HepG2 (cell line): ENCODE measurements around the gene TANGO2. TPM values are rescaled to one million over a fixed set of nuclear protein-coding genes. Genes with fewer than 3 reads are reported as not detected.
A peak's percentile ranks its signal among the peaks of the same experiment; 100 is the strongest.

Experiments
- MTA1 ChIP-seq: sonication (generic); formaldehyde crosslinking; IDR thresholded peaks from 2 replicates; pipeline ENCODE4 v1.4.0; 2020; ENCODE audit warnings: missing genetic modification reagents, mild to moderate bottlenecking, borderline replicate concordance
- ZNF883 ChIP-seq: sonication (generic); formaldehyde crosslinking; IDR thresholded peaks from 2 replicates; pipeline ENCODE4 v1.5.1; 2020; ENCODE audit warnings: mild to moderate bottlenecking, missing genetic modification reagents; ENCODE audit errors: not compliant biosample characterization
- polyA plus RNA-seq, 8 experiments: library from polyadenylated mRNA; depleted of rRNA in 3 of 8; stranded (reverse) in 7 of 8; unstranded in 1 of 8; fragments of >200 nt; fragmentation: Illumina TruSeq in 4 of 8; extraction: Trizol in 4 of 8; gene quantifications; 2 replicates each; pipeline versions ENCODE4 v1.2.1 to v1.2.3, GENCODE V29; 2011 to 2016; ENCODE audit warnings: low read depth in 4 of 8, missing spikeins in 1 of 8, mixed read lengths in 1 of 8; ENCODE audit not compliant: insufficient read depth in 1 of 8
- total RNA-seq, 5 experiments: library from RNA; depleted of rRNA; stranded (reverse); fragments of >200 nt; fragmentation: Illumina TruSeq; extraction: Trizol; gene quantifications; 2 replicates each; pipeline ENCODE4 v1.2.3, GENCODE V29; 2016; ENCODE audit warnings: low read depth in 1 of 5
- TF ChIP-seq, protein P1 (sequence below), 2 experiments: sonication (generic) in 1 of 2; formaldehyde crosslinking in 1 of 2; IDR thresholded peaks; 2 replicates each; pipeline versions ENCODE4 v1.6.1 to v1.9.0; 2014 to 2022; ENCODE audit warnings: antibody characterized with exemption in 1 of 2, borderline replicate concordance in 1 of 2, inconsistent platforms in 1 of 2, low read depth in 1 of 2, missing genetic modification reagents in 1 of 2
- TF ChIP-seq, protein P2 (sequence below): sonication (generic); formaldehyde crosslinking; conservative IDR thresholded peaks from 2 replicates; pipeline ENCODE4 v1.8.0; 2022; ENCODE audit warnings: missing genetic modification reagents

TANGO2 gene
- total and polyA plus RNA-seq, 2 of the 13 experiments (the other 11 are each of a cell fraction or from before 2014, with no cell fraction given), result 12.9 to 14.8 TPM

DNA sequence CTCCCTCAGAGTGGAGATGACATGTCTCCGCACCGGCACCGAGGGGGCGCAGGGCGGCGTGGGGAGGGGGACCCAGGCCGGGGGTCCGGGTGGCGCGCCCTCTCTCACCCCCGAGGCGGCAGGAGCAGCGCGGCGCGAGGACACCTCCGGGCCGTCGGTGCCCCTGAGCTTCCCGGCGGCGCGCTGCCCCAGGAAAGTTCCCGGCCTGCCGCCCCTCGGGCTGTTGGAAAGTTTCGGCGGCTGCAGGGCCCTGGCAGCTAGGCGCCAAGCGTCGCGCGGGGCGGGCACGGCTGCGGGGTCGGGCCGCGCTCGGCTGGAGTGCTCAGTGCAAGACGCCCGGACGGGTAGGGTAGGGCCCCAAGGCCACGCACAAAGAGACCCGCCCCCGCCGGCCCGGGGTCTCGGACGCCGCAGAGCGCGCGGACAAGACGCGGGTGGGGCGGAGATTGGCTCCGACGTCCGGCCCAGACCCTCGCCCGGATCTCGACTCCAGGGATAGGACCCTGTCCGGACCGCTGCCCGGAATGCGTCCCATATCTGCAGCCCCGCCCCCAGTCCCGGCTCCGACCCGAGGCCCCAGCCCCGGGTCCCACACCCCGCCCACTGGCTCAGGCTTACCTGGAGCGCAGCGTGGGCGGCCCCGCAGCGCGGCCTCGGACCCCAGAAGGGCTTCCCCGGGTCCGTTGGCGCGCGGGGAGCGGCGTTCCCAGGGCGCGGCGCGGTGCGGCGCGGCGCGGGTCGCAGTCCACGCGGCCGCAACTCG lies 4.8 kb upstream of the TANGO2 start (continued):
- TF ChIP-seq, protein P1, sequence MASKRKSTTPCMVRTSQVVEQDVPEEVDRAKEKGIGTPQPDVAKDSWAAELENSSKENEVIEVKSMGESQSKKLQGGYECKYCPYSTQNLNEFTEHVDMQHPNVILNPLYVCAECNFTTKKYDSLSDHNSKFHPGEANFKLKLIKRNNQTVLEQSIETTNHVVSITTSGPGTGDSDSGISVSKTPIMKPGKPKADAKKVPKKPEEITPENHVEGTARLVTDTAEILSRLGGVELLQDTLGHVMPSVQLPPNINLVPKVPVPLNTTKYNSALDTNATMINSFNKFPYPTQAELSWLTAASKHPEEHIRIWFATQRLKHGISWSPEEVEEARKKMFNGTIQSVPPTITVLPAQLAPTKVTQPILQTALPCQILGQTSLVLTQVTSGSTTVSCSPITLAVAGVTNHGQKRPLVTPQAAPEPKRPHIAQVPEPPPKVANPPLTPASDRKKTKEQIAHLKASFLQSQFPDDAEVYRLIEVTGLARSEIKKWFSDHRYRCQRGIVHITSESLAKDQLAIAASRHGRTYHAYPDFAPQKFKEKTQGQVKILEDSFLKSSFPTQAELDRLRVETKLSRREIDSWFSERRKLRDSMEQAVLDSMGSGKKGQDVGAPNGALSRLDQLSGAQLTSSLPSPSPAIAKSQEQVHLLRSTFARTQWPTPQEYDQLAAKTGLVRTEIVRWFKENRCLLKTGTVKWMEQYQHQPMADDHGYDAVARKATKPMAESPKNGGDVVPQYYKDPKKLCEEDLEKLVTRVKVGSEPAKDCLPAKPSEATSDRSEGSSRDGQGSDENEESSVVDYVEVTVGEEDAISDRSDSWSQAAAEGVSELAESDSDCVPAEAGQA (IDR thresholded peaks at IDR 0.05; ENCODE audit: low read depth), result no peak
- TF ChIP-seq, protein P1 (CRISPR knock-in tag; IDR thresholded peaks at IDR 0.05; ENCODE audit: borderline replicate concordance), result 0 out of 2 replicates have a peak, but pooled peaks have one; percentile 44
- TF ChIP-seq, protein P2, sequence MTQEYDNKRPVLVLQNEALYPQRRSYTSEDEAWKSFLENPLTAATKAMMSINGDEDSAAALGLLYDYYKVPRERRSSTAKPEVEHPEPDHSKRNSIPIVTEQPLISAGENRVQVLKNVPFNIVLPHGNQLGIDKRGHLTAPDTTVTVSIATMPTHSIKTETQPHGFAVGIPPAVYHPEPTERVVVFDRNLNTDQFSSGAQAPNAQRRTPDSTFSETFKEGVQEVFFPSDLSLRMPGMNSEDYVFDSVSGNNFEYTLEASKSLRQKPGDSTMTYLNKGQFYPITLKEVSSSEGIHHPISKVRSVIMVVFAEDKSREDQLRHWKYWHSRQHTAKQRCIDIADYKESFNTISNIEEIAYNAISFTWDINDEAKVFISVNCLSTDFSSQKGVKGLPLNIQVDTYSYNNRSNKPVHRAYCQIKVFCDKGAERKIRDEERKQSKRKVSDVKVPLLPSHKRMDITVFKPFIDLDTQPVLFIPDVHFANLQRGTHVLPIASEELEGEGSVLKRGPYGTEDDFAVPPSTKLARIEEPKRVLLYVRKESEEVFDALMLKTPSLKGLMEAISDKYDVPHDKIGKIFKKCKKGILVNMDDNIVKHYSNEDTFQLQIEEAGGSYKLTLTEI (CRISPR knock-in tag), result no peak
- TF ChIP-seq ZNF883 (CRISPR knock-in tag) (peak; percentile 22), MTA1 (CRISPR knock-in tag) (peak; percentile 40; the same call in 1 of the 2 replicates)
